ENCODE data around the gene TCF4.

The TCF4 gene

DNA sequence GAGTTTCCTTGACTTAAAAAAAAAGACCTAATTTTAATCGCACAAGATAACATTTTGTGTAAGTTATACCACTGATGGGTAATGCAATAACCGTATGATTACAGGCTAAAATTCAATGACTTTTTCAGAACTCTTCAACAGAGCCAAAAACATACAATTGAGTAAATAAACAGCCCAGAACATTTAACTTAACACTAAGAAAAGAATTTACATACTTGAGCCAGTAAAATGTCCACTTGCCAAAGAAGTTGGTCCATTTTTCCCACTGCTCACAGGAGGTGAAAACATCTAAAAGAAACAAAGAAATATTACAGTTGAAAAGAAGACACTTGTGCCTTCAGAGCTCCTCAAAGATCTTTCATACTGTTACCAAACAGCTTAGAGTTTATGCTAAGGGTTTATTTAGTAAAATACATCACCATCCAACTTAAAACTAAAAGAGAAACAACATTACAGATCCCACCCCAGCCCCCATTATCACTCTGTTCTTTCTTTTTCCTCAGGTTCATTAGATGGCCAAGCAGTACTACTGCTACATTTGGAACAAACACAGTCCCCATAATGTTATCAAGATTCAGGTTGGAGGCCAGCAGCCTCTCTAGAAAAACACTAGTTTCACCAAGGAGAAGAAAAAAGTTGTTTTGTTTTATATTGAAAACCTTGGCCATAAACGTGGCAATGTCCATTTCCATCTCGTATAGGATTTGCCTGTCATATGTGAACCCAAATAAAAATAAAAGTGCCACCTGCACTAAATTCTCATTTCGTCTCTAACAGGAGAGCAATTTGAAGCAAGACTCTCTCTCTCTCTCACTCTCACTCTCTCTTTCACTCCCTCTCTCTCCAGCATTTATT is 2.7 kb downstream of the TCF4 start:
- DNase-seq, result no peak

DNA sequence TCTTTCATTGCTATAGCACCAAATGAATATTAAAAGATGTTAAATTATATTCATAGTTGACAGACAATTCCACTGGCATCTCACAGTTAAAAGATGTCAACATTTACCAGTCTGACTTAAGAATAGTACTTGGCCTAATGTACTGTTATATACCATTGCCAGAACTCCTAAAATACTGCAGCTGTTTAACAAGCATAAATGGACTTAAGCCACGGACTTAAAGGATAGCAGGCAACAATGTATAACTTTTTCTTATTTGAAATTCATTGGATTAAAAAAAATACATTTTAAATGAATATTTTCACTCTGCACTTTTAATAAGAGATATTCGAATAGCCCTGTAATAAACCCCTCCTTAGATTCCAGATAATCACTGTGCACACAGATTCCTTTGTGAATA is 3.8 kb downstream of the TCF4 start:
- DNase-seq, result no peak

DNA sequence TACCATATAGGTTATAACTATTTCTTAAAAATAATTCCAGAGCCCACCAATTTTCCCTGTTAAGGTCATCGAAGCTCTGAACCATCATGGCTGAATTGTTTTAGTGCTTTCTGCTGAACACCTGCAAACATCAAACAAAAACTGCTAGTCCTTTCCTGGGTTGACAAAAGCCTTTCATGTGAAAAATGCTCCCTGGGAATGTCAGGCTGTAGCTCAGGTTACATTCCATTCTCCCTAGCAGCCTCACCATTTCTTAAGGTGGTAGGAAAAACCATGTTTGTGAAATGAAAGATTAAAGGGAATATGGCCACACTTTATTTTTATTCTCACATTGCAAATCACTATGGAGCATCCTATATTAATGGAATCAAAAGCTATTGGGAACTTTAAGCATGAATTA is 5.7 kb downstream of the TCF4 start:
- DNase-seq, result no peak

DNA sequence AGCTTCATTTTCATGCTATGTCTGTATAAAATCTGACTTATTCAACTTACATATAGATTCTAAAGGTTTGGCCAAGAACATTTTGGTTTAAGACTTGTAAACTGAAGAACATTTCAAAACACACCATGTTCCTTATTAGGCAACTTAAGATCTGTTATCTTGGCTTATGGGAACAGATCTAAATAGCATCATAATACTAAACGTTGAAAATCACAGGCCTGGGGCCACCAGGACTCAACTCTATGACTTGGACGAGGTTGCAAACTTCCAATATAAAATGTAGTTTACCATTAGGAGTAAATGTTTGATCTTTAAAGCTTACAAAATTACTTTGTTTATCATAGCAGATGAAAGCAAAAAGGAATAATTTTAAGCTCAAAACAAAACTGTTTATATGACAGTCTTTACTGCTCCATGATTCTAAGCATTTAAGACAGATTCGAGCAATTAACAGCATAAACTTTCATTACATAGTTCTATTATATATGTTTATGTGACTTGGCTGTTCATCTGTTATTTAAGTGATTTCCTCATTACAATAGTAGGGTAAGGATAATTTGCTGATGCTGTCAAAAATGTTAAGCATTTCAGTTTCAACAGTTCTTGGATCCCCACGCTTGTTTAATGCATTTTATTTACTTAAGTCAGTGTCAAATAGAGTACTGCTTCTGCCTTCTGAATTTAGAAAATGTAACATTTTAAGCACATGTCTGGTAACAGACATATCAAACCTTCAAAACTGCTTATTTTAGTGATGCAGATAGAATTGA is 8.3 kb downstream of the TCF4 start:
- no peak for DNase-seq

DNA sequence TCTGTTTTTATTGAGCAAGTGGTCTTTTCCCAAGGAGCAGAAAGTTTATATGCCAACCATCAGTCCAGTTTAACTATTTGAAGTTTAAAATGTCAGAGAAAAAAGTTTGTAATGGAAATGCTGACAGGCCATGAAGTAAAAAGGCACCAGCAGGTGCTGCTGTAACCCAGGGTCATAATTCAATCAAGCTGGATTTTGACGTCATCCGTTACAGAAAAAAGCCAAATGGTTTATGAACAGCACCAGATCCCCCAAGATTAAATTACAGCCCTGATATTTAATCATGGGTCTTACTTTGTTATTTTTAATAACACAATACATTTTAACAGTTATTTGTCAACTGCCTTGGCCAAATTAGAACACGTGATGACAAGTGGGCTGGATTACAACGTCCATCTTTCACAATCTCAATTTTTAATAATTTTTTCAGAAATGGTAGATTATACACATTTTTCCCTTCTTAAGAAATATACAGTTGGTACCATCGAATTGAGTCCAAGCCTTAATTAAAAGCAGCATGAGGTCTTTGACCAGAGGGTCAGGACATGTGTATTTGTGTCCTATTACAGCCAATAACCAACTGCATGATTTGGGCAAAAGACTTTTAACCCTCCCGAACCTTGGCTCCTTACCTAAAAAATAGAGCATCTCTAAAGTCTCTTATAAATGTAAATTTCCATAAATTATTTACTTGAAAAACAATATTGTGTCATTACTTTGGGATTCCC is 10.0 kb downstream of the TCF4 start:
- no peak for DNase-seq

DNA sequence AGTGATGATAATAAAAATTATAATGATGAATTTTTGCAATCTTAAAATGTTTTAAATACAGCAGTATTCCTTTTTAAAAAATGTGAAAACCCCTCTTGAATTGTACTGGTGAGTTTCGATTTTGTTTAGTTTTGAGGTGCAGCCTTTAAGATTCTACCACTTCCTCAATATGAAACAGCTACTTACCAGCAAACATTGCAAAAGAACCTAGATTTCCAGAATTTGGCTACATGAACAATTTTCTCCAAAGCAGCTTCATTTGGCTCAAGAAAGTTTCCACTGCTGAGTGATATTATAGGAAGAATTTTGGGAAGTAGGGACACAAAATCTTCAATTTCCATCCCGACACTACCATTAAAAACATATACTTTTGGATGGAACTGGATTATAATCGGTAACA is 12.0 kb downstream of the TCF4 start:
- DNase-seq, result no peak

DNA sequence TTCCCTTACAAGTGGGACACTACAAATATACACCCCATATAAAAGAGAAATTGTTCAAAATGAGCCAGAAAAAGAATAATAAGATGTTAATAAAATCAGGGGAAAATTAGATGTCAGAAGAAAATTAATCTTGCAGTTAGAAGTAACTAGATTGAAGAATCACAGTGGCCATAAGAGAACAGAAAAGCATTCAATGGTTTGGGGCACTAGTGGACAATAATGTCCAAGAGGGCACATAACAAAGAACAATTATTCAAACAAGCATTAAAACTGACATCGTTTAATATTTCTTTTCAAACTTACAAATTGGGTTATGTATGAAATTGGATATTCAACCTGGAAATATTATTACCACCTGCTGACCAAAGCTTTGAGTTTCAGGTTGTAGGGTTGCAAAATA is 12.9 kb downstream of the TCF4 start:
- no peak for DNase-seq

DNA sequence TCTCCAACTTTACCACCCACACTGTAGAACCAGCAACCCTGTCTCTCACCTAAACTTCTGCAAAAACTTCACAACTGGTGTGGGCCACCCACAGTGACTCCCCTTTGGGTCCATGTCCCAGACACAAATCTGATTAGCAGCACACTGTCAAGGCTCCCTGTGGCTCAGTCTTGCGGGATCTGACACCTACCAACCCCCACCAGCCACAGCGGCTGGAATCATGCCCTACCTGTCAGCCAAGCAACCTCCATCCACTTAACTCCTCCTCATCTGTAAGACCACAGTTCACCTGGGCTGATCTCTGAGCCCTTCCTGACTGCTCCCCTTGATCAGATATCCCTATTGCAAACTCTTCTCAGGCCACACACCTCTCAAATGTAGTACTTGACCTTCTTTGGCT is 14.6 kb downstream of the TCF4 start:
- DNase-seq, result no peak

DNA sequence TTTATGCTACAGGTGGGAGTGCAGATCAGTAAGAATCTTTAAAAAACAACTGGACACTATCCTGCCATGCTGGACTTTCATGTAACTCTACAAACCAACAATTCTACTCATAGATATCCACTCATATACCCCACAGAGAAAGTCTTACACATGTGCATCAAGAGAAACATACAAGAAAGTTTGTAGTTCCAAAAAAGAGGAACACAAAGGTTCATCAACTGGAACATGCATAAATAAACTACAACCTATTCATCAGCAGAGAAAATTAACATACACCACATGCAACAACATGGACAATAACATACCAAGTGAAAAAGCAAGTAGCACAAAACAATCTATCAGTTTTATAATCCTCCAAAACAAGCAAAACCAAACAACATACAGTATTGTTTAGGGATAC is 17.0 kb downstream of the TCF4 start:
- no peak for DNase-seq

DNA sequence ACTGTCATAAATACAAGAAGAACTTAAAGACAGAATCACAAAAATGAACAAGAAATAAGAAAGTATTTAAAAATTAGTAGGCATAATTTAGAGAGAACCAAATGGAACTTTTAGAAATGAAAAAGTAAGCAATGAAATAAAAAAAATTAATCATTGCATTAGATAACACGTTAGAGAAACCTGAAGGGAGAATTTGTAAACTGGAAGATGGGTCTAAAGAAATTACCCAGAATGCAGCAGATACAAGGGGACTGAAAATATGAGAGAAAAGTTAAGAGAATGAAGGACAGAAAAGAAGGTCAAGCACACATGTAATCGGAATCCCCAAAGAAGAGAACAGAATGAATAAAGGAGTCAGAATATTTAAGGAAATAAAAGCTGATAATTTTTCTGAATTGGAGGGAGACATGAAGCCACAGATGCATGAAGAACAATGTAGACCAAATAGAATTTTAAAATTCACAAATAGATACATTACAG is 21.5 kb downstream of the TCF4 start:
- no peak for DNase-seq

DNA sequence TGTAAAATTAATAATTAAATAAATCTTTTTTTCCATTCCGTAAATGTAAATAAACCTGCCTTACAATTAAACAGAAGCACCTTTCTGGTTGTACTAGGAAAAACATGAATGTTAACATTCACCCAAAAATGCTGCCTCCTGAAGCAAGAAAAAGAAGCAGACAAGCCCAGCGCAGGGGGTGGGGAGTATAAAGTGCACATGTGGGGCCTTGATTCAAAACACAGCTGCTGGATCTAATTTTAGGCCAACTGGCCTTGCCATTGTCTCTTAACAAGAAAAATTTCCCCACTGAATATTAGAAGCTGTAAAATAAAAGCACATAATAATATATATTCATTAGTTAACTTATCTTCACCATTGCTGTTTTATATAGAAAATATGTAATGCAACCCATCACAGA is 28.3 kb downstream of the TCF4 start:
- peak; percentile 69 for DNase-seq

DNA sequence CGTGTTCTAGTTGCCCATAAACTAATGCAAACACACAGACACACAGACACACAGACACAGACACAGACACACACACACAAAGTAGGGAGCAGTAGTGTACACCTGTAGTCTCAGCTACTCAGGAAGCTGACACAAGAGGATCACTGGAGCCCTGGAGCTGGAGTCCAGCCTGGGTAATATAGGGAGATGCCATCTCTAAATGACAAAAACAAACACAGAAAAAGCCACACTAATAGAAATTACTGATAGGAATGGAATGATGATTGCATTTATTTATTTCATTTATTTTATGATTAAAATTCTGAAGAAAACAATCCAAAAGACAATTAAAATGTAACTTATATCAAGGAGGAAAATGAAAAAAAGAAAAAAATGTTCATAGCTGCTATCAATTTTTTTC is 30.8 kb downstream of the TCF4 start:
- DNase-seq, result no peak

DNA sequence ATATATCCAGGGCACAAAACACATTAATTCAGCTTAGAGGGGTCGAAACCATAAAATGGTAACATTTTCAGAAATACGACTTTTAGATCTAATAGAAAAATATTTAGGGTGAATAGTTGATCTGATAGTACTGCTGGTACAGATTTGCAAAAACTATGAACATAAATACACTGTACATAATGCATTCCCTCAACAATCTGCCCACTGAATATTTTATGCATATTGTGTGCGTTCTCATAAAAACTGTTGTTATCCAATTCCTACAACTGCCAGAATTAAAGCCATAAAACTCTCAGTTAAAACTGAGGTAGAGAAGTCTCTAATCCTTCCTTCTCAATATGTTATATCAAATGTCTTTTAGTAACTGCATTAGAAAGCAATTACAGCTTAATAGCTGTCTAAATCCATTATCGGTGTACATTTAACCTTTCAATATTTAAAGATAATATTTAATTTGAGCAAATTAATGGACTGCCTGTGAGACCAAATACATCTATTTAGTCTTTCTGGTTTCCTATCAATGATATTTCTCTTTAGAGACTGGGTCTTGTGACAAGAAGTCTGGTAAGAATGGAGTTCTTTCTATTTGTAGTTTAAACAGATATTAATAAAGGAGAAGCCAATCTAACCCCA is 32.5 kb downstream of the TCF4 start:
- no peak for DNase-seq

DNA sequence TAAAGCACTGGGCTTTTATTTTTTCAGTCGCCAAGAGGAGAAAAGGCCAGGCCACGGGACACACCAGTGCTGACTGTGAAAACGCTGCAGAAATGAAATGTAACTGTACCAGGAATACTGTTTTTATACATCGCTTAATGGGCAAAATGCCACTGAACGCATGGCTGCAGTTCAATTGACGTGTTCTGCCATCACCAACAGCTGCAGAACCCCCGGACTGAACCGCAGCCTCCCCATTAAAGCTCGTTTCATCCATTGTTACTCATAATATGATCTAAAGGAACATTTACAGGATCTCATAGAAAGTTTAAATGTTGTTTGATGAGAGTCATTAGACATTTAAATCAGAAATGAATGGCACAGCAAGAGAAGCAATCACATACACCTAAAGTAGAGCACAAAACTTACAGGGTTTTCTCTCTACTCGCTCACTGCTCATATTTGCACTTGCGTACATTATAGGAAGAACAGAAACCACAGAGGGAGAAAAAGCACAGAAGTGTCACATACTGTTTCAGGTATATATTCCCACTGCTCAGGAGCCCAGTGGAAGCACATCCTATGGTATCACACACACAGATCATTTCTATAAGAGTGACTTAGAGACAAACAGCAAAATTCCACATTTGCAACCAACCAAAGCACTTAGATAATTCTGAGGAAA is 35.3 kb downstream of the TCF4 start:
- peak; percentile 71 for DNase-seq

DNA sequence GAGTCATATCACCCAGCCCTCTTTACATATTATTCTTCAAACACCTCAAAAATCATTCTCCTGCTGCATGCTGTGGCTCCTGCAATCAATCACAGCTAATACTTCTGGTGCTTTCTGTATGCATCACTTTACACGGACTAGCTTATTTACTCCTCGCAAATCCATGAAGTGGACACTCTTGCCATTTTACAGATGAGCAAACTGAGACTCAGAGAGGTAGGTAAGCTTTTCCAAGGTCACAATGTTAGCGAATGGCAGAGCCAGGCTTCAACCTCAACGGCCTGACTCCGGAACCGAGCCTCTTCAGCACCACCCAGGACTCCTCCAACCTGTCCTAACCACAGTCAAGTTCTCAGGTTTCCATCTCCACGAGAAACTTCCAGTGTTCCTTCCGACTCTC is 36.8 kb downstream of the TCF4 start:
- no peak for DNase-seq

DNA sequence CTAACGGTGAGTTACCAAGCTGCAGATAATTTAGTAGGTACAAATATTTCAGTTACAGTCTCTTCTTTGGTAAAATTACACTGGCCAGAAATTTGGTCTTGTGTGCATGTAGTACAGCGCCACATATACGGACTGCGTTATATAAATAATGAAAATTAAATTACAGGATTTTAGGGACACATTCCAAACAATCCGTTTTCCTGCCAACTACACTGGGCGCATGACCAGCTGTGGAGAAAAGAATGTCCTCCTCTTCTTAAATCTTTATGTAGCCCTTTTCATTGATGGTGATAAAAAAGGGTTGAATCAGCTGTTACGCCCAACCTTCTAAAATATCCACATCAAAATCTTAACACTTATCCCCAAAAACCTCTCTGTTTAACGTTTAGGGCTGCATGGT is 37.5 kb downstream of the TCF4 start:
- DNase-seq, result no peak

DNA sequence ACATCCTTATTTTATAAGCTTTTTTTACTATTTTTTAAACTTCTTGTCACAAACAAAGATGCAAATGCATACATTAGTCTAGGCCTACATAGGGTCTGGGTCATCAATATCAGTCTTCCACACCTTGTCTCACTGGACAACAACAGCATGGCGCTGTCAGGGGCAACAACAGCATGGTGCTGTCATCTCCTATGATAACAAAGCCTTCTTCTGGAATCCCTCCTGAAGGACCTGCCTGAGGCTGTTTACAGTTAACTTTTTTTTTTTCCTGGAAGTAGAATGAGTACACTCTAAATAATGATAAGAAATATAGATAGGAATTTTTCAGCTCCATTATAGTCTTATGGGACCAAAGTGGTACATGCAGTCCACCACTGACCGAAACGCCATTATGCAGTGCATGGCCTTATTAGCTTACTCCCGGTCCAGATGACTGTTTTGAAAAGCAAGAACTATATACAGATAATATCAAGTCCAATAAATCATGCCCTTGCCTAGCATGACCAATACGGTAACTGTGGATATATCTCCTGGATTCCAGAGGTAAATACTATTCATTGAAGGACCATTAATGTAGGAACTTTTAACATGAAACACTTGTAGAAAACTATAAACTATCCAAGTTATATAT is 38.4 kb downstream of the TCF4 start:
- no peak for DNase-seq

DNA sequence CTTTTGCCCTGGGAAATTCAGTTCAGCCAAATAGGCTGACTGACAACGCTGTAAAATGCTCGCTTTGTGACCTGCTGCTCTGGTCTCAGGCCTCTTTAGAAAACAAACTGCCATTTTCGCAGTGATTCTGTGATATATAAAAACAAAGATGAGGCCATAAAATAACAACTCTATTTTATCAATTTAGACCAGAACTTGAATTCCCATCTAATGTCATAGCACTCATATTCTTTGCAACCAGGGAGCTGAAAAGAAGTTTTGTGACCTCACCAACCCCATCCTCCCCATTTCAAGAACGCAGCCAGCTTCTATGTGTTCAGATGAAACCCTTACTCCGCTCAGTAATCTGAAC is 40.3 kb downstream of the TCF4 start:
- no peak for DNase-seq

DNA sequence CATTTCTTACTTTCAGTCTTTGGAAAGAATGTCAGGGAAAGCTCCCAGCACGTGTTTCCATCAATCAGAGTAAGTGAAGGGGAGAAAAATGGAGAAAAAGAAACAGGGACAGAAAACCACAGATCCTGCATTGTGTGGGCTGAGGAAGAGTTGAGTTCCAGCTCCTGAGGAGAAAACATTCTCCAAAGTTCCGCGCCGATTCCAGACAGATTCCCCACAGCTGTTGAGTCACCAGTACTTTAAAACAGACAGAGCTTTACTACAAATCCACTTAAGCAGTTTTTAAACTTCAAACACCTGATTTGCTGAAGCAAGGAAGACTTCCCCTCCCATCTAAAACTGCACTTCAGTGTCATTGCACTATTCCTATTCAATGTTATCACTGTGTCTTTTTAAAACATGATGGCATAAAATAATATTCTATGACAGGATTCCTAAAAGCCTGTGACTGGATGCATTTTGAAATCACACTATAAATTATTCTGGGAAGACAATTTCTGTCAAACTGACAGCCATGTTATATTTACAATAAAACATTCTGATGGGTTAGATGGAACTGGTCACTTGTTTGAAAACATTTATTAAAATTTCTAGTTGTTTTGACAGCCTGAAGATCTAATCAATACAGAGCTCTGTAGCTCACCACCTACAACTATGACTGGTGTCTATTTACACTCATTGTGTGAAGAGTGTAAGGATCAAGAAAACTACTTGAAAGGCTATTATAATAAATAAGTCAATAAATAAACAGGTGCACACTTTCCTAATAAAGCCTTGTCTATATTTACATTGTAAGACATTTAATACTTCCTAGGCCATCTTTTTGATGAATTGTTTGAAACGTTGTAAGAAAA is 40.9 kb downstream of the TCF4 start:
- peak; percentile 76 for DNase-seq

DNA sequence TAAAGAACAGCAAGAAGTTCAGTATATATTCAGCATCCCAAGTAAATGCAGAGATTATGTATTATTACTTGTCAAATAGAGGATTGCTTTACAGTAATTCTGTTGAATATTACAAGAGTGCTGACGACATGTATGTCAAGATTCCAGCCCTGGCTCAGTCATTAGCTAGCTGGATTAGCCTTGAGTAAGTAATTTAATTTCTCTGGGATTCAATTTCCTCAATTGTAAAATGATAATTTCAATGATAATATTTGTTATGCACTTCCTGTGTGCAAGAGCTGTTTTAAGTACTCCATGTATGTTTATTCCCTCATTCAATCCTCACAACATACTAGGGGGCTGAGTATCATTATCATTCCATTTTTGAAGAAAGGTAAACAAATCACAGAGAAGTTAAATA is 44.0 kb downstream of the TCF4 start:
- peak; percentile 33 for DNase-seq

DNA sequence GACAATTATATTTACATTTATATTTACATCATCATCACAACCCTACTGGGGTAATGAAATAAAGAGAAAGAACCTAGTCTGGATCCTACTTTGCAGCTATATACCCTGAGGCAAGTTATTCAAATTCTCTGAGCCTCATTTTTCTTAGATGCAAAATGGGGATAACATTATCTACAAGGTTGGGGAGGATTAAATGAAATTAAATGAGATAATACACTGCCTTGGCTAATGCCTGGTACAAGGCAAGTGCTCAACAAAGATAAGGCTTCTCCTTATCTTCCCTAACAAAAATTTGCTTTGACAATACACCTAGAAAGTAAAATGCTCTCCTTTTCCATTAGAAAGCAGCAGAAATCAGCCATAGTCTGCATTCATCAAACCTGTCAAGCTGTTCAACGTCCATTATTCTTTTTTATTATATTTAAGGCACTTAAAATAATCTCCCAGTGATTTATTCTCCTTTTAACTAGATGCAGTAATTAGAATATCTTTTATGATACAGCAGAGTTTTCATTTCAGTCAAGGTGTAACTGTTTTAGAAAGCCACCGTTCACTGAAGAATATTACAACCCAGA is 44.8 kb downstream of the TCF4 start:
- DNase-seq, result no peak

All from femur (tissue), 1 donor.